Measurements from ENCODE around the gene ABCD3.

DNA sequence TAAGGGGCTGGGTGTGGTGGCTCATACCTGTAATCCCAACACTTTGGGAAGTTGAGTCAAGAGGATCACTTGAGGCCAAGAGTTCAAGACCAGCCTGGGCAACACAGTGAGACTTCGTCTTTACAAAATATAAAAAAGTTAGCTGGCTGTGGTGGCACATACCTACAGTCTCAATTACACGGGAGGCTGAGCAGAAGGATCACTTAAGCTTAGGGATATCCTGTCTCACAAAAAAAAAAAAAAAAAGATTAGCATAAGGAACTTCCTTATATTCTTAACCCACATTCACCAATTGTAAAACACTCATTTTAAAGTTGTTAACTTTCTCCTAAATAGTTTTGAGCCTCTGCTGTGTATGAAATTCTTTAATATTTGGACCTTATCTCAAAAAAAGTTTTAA is 53.1 kb downstream of the ABCD3 start:
- TF ChIP-seq CTCF (IDR thresholded peaks at IDR 0.05) (no peak), POLR2AphosphoS5 (IDR thresholded peaks at IDR 0.05) (no peak)
